ENCODE data around the gene CHD6. TPM values are rescaled to one million over a fixed set of nuclear protein-coding genes. Genes with fewer than 3 reads are reported as not detected.

The CHD6 gene
- total RNA-seq, 1 donor from 2014 or later, result 28.6 TPM

- intact Hi-C loops (cut with DNase I), result no loop called here
- DNase-seq, result no peak
- ATAC-seq (ENCODE audit: poor library complexity), result peak; percentile 47
Observed at GRCh38 chr20:41425180-41425884, 192.8 kb downstream of the CHD6 start.

- intact Hi-C loops (cut with DNase I), result no loop called here
- ATAC-seq (ENCODE audit: poor library complexity) (no peak), DNase-seq (no peak)
Observed at GRCh38 chr20:41424546-41424945, 193.6 kb downstream of the CHD6 start.

- ATAC-seq (ENCODE audit: poor library complexity) (no peak), DNase-seq (no peak)
- intact Hi-C loops (cut with DNase I), result no loop called here
Observed at GRCh38 chr20:41424011-41424410, 194.2 kb downstream of the CHD6 start.

- intact Hi-C loops (cut with DNase I), result no loop called here
- ATAC-seq (ENCODE audit: poor library complexity), result no peak
- DNase-seq, result no peak
Observed at GRCh38 chr20:41422953-41423352, 195.2 kb downstream of the CHD6 start.

GRCh38 chr20:41418739-41419293 lies 199.4 kb downstream of the CHD6 start:
- DNase-seq, result no peak
- ATAC-seq (ENCODE audit: poor library complexity), result peak; percentile 82
- intact Hi-C loops (cut with DNase I), result loop anchor here (10.0 kb wide), 1 partner anchor 284 kb away; the partner anchor contains the start of gene PLCG1

- no peak for ATAC-seq (ENCODE audit: poor library complexity)
- DNase-seq, result no peak
- intact Hi-C loops (cut with DNase I), result loop anchor here (10.0 kb wide), 1 partner anchor 283 kb away; the partner anchor contains the start of gene PLCG1
Observed at GRCh38 chr20:41418031-41418430, 200.1 kb downstream of the CHD6 start.

- intact Hi-C loops (cut with DNase I), result loop anchor here (10.0 kb wide), 1 partner anchor 280 kb away; the partner anchor contains the start of gene PLCG1
- ATAC-seq (ENCODE audit: poor library complexity), result no peak
- no peak for DNase-seq
Observed at GRCh38 chr20:41415191-41415590, 203.0 kb downstream of the CHD6 start.

GRCh38 chr20:41413169-41413568 lies 205.0 kb downstream of the CHD6 start:
- DNase-seq, result no peak
- ATAC-seq (ENCODE audit: poor library complexity), result no peak
- intact Hi-C loops (cut with DNase I), result loop anchor here (5.0 to 10.0 kb wide), 3 partner anchors 71 to 278 kb away; partner anchors contain the start of genes LPIN3 and PLCG1

- DNase-seq, result no peak
- intact Hi-C loops (cut with DNase I), result loop anchor here (5.0 to 10.0 kb wide), 3 partner anchors 70 to 278 kb away; partner anchors contain the start of genes LPIN3 and PLCG1
- ATAC-seq (ENCODE audit: poor library complexity), result no peak
Observed at GRCh38 chr20:41412324-41413120, 205.7 kb downstream of the CHD6 start.

- intact Hi-C loops (cut with DNase I), result loop anchor here (5.0 to 10.0 kb wide), 3 partner anchors 69 to 277 kb away; partner anchors contain the start of genes LPIN3 and PLCG1
- ATAC-seq (ENCODE audit: poor library complexity) (peak; percentile 75), DNase-seq (no peak)
Observed at GRCh38 chr20:41411391-41411847, 206.8 kb downstream of the CHD6 start.

- intact Hi-C loops (cut with DNase I), result no loop called here
- ATAC-seq (ENCODE audit: poor library complexity) (peak; percentile 32), DNase-seq (no peak)
Observed at GRCh38 chr20:41408986-41409385, 209.2 kb downstream of the CHD6 start.

GRCh38 chr20:41408156-41408794 lies 209.9 kb downstream of the CHD6 start:
- intact Hi-C loops (cut with DNase I), result no loop called here
- ATAC-seq (ENCODE audit: poor library complexity) (no peak), DNase-seq (no peak)

GRCh38 chr20:41407607-41408006 lies 210.6 kb downstream of the CHD6 start:
- intact Hi-C loops (cut with DNase I), result no loop called here
- DNase-seq (no peak), ATAC-seq (ENCODE audit: poor library complexity) (no peak)

GRCh38 chr20:41406896-41407444 lies 211.2 kb downstream of the CHD6 start:
- intact Hi-C loops (cut with DNase I), result no loop called here
- DNase-seq (no peak), ATAC-seq (ENCODE audit: poor library complexity) (no peak)

- intact Hi-C loops (cut with DNase I), result no loop called here
- DNase-seq (no peak), ATAC-seq (ENCODE audit: poor library complexity) (peak; percentile 20)
Observed at GRCh38 chr20:41406353-41406752, 211.8 kb downstream of the CHD6 start.

- intact Hi-C loops (cut with DNase I), result no loop called here
- DNase-seq, result no peak
- ATAC-seq (ENCODE audit: poor library complexity), result peak; percentile 88
Observed at GRCh38 chr20:41405436-41405835, 212.7 kb downstream of the CHD6 start.

- intact Hi-C loops (cut with DNase I), result no loop called here
- ATAC-seq (ENCODE audit: poor library complexity) (no peak), DNase-seq (no peak)
Observed at GRCh38 chr20:41403604-41404003, 214.6 kb downstream of the CHD6 start.

- ATAC-seq (ENCODE audit: poor library complexity), result peak; percentile 67
- peak; percentile 51 for DNase-seq
- intact Hi-C loops (cut with DNase I), result no loop called here
Observed at GRCh38 chr20:41398408-41398807, 219.8 kb downstream of the CHD6 start.
